Right cardiac atrium (tissue), 5 donors: Measurements from ENCODE around the gene RAPGEF1. TPM values are rescaled to one million over a fixed set of nuclear protein-coding genes. Genes with fewer than 3 reads are reported as not detected.
"Not testable (repeated sequence)": the region's sequence is repeated elsewhere in the genome, so short reads cannot be mapped to it uniquely, and the experiment has no call there.

ENCODE experiments used
- ATAC-seq, 2 donors: fragments of 200-7000 bp; cut with Tn5 transposase; one replicate each; pipeline versions ENCODE4 v1.8.0 to v1.9.1; 2020; ENCODE audit warnings: moderate library complexity in 2 of 2, mild to moderate bottlenecking in 1 of 2
- DNase-seq, 3 donors: peaks; one replicate each; pipeline ENCODE4 v3.0.0-alpha.2; 2020
- H3K27ac ChIP-seq: one replicate; pipeline ENCODE4 v1.5.1; 2013; ENCODE audit warnings: mild to moderate bottlenecking, low read length, control low read depth, moderate library complexity
- H3K27me3 ChIP-seq: one replicate; pipeline ENCODE4 v1.6.1; 2013; ENCODE audit not compliant: control insufficient read depth, insufficient read depth
- H3K4me1 ChIP-seq: one replicate; pipeline ENCODE4 v1.6.1; 2013; ENCODE audit warnings: low read length; ENCODE audit not compliant: control insufficient read depth, insufficient read depth
- H3K4me3 ChIP-seq: one replicate; pipeline ENCODE4 v1.5.1; 2013; ENCODE audit warnings: low read length, control low read depth
- H3K9me3 ChIP-seq: one replicate; pipeline ENCODE4 v1.6.1; 2013; ENCODE audit warnings: low read length; ENCODE audit not compliant: control insufficient read depth
- WGBS: extraction: QIAGEN DNeasy Blood & Tissue Kit; methylation state at CpG from one replicate; pipeline ENCODE4 v1.1.7; 2013; 5-methylcytosine and 5-hydroxymethylcytosine counted together
- intact Hi-C, 4 donors: fragments of 100-400 bp; cut with DNase I; formaldehyde crosslinking; loops; one replicate each; pipeline versions ENCODE4 v1.11.0 to v1.14.0; 2022 to 2023
- polyA plus RNA-seq: library from polyadenylated mRNA; stranded (reverse); fragments of 200-250 nt; gene quantifications from one replicate; pipeline ENCODE4 v1.2.3, GENCODE V29; 2013
- total RNA-seq, 4 donors: library from RNA; stranded (reverse); fragmentation: NEBNext Ultra II Directional; extraction: Animal tissue kit (Norgen Biotek cat#: 25700); gene quantifications; one replicate each; pipeline ENCODE4 v1.2.1, GENCODE V29; 2021
- donor health status: healthy with polysubstance abuse.
- donor health status: DM: no; HTN: yes; CAD: no.
- donor health status: DM: no; HTN: no; CAD: no.
- donor health status: DM: no; HTN: yes; CAD: no; lungs with severe emphysema.
- donor health status: DM: yes; HTN: yes; CAD: no.

RAPGEF1 gene
- total and polyA plus RNA-seq, 5 donors, result 58.5 to 100 (median 88.6) TPM

GRCh38 chr9:131656356-131657036 lies 83.4 kb downstream of the RAPGEF1 start:
- peak; percentile 65 to 84 (median 82) for DNase-seq
- Histone ChIP-seq H3K4me1 (peaks cover 28% of the 10 kb centered on the region), H3K27me3 (no peaks in the 10 kb centered on the region), H3K9me3 (no peaks in the 10 kb centered on the region), H3K4me3 (no peak overlapping the region), H3K27ac (peak overlapping the region; percentile 53)
- ATAC-seq, result peak; percentile 70 to 74
- 44% methylated on average over 9 of the region's 9 CpGs for WGBS
- intact Hi-C loops, result no loop called here

- H3K4me1 ChIP-seq, result peaks cover 35% of the 10 kb centered on the region
- ATAC-seq, H3K27ac ChIP-seq, H3K9me3 ChIP-seq, H3K27me3 ChIP-seq, DNase-seq, intact Hi-C loops, H3K4me3 ChIP-seq: not testable (repeated sequence)
- WGBS, result 95% methylated on average over 5 of the region's 5 CpGs
Measured at GRCh38 chr9:131654369-131654768, 85.5 kb downstream of the RAPGEF1 start.

GRCh38 chr9:131651599-131651998 lies 88.3 kb downstream of the RAPGEF1 start:
- H3K4me3 ChIP-seq, result no peak overlapping the region
- peaks cover 15% of the 10 kb centered on the region for H3K4me1 ChIP-seq
- no peaks in the 10 kb centered on the region for H3K27me3 ChIP-seq
- DNase-seq (no peak), ATAC-seq (peak in 1 of 2 donors; percentile 10)
- intact Hi-C loops, result no loop called here
- H3K27ac ChIP-seq, result no peak overlapping the region
- H3K9me3 ChIP-seq, result no peaks in the 10 kb centered on the region
- WGBS, result 81% methylated on average over 3 of the region's 3 CpGs

GRCh38 chr9:131651160-131651559 lies 88.7 kb downstream of the RAPGEF1 start:
- H3K9me3 ChIP-seq, result no peaks in the 10 kb centered on the region
- no peak for ATAC-seq
- no peak overlapping the region for H3K27ac ChIP-seq
- no peaks in the 10 kb centered on the region for H3K27me3 ChIP-seq
- 91% methylated on average over 2 of the region's 2 CpGs for WGBS
- intact Hi-C loops, result no loop called here
- H3K4me1 ChIP-seq, result peaks cover 10% of the 10 kb centered on the region
- no peak overlapping the region for H3K4me3 ChIP-seq
- DNase-seq, result no peak

GRCh38 chr9:131650254-131650653 lies 89.6 kb downstream of the RAPGEF1 start:
- peak in 2 of 3 donors; percentile 67 to 69 for DNase-seq
- H3K27ac ChIP-seq, result peak overlapping the region; percentile 43
- H3K4me3 ChIP-seq, result no peak overlapping the region
- peaks cover 15% of the 10 kb centered on the region for H3K4me1 ChIP-seq
- ATAC-seq, result peak; percentile 66 to 73
- intact Hi-C loops, result no loop called here
- no peaks in the 10 kb centered on the region for H3K9me3 ChIP-seq
- no peaks in the 10 kb centered on the region for H3K27me3 ChIP-seq
- 53% methylated on average over 4 of the region's 4 CpGs for WGBS

DNA sequence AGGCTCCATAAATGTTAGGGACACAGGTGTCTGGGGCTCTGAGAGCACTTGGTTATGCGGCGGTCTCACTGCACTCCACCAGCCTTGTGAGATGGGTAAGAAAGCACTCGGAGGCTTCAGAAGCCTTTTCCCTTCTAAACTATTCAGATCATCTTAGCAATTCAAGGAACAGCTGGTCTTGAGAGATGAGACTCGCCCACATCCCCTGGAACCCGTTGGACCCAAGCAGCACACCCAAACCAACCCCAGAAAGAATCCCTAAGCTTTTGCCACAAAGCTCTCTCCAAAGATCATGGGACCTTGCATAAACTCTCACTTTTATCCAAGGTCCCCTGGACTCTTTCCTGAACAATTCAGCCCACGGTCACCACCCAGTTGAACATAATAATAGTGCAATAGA lies 90.2 kb downstream of the RAPGEF1 start:
- Histone ChIP-seq H3K4me3 (no peak overlapping the region), H3K4me1 (peaks cover 15% of the 10 kb centered on the region), H3K9me3 (no peaks in the 10 kb centered on the region), H3K27ac (peak overlapping the region; percentile 43), H3K27me3 (no peaks in the 10 kb centered on the region)
- intact Hi-C loops, result no loop called here
- ATAC-seq, result no peak
- no peak for DNase-seq
- WGBS, result 90% methylated on average over 6 of the region's 6 CpGs

DNA sequence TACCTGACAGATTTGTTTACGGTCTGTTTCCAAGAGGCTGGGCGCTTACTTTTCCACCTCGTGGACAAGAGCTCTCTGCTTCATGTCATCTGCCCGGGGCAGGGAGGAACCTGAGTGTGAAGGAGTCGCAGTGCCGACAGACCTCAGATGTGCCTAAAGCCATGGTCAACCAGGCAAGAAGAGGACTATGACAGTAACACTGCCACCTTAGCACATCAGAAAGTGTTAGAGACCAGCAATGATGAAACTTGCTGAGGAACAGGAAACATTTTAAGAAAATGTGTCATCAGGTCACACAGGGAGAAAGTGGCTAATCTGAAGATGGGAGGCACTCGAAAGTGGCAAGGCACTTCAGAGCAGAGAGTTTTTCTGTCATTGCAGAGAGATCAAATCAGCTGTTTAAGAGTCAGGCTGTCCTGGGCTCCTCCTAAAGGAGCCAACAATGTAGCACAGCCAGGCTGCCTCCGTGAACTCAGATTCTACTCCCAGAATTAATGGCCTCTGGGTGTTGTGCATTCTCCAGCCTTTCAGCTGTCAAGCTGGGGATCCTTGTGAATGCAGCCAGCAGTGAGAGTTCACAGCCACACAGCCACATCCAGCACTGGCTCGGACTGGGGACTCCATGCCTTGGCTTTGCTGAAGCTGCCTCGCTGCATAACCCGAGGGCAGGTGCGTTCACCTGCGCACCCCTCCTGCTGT lies 94.6 kb downstream of the RAPGEF1 start:
- H3K4me1 ChIP-seq, result peaks cover 21% of the 10 kb centered on the region
- intact Hi-C loops, result no loop called here
- 67% methylated on average over 13 of the region's 13 CpGs for WGBS
- DNase-seq (no peak), ATAC-seq (no peak)
- H3K9me3 ChIP-seq, result no peaks in the 10 kb centered on the region
- H3K27me3 ChIP-seq, result no peaks in the 10 kb centered on the region
- H3K27ac ChIP-seq, result no peak overlapping the region
- H3K4me3 ChIP-seq, result no peak overlapping the region

DNA sequence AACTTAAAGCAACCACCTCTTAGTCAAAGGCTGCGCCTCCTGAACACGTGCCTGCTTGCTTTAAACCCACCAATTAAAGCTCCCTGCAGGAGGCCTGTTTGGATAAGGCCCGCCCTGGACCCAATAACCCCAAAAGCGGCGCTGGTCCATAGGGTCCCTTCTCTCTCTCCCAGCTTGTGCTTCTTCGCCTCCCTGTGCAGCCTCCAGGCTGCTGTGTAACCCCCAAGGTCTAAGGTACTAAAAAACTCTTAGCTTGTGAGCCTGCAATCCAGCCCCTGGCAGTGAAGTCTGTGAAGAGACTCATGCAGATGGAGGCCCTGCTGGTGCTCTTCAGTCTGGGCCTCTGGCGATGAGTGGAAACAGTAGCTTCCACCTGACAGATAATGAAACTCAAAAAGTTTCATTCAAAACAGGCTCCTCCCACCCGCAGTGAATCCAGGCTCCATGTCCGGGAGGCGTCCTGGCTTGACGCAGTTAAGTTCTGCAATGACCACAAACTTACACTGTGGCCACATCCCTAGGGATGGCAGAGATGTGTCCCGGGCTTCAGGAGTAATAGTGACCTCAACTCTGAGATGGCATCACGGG lies 97.3 kb downstream of the RAPGEF1 start:
- H3K4me1 ChIP-seq, result peaks cover 18% of the 10 kb centered on the region
- no peak overlapping the region for H3K27ac ChIP-seq
- WGBS, result 87% methylated on average over 13 of the region's 13 CpGs
- intact Hi-C loops, result no loop called here
- no peak overlapping the region for H3K4me3 ChIP-seq
- DNase-seq (no peak), ATAC-seq (no peak)
- no peaks in the 10 kb centered on the region for H3K9me3 ChIP-seq
- H3K27me3 ChIP-seq, result no peaks in the 10 kb centered on the region

- H3K9me3 ChIP-seq, result no peaks in the 10 kb centered on the region
- peak; percentile 73 to 83 (median 76) for DNase-seq
- peaks cover 18% of the 10 kb centered on the region for H3K4me1 ChIP-seq
- 72% methylated on average over 18 of the region's 18 CpGs for WGBS
- H3K4me3 ChIP-seq, result no peak overlapping the region
- H3K27me3 ChIP-seq, result no peaks in the 10 kb centered on the region
- peak overlapping the region; percentile 22 for H3K27ac ChIP-seq
- peak; percentile 59 to 68 for ATAC-seq
- intact Hi-C loops, result no loop called here
Measured at GRCh38 chr9:131641618-131642495, 98.0 kb downstream of the RAPGEF1 start.

DNA sequence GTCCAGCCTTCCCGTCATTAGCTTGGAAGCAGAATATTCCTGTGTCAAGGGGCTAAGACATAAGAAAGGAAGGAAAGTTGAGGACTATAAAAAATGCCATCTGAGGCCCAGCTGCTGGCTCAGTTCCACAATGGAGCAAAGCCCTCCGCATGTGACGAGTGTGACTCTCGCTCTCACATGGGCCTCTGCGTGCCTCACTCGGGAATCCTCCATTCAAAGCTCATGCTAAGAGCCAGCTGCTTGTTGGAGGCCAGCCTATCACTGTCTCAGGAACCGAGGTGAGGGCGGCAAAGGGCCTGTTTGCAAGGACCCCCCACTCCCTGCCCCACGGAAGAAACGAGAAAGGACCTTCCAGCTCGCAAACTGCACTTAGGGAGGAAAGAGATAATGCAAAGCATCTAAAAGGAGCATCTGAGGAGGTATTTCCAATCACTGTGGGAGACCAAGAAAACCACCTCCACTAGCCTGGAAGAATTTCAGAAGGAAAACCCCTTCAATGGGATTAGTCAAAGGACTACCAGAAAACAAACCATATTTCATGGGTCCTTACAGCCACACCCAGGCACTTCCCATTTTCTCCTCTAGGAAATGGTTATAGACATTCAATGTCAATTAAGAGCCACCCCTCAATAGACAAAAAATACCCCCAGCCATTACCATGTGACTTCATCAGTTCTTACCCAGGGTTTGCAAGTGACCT lies 99.3 kb downstream of the RAPGEF1 start:
- H3K27ac ChIP-seq, result peak overlapping the region; percentile 6
- H3K27me3 ChIP-seq, result no peaks in the 10 kb centered on the region
- H3K9me3 ChIP-seq, result no peaks in the 10 kb centered on the region
- intact Hi-C loops, result no loop called here
- no peak overlapping the region for H3K4me3 ChIP-seq
- 51% methylated on average over 11 of the region's 11 CpGs for WGBS
- peaks cover 20% of the 10 kb centered on the region for H3K4me1 ChIP-seq
- ATAC-seq (peak in 1 of 2 donors; percentile 33), DNase-seq (peak in 1 of 3 donors; percentile 38)
